Neuron (in vitro differentiated cells): ENCODE data around the gene AOAH.
"Not testable (repeated sequence)": the region's sequence is repeated elsewhere in the genome, so short reads cannot be mapped to it uniquely, and the experiment has no call there.

Experiments
- H2AFZ ChIP-seq: one replicate; pipeline ENCODE4 v1.6.1; 2013; ENCODE audit warnings: low read depth, mild to moderate bottlenecking, inconsistent platforms, low read length, moderate library complexity
- H3K27me3 ChIP-seq: one replicate; pipeline ENCODE4 v1.6.1; 2013; ENCODE audit warnings: low read length; ENCODE audit not compliant: insufficient read depth
- H3K36me3 ChIP-seq: one replicate; pipeline ENCODE4 v1.6.1; 2013; ENCODE audit warnings: low read length; ENCODE audit not compliant: insufficient read depth
- H3K4me1 ChIP-seq: one replicate; pipeline ENCODE4 v1.6.1; 2013; ENCODE audit warnings: low read length; ENCODE audit not compliant: insufficient read depth
- H3K4me3 ChIP-seq: 2 replicates; pipeline ENCODE4 v1.5.1; 2013; ENCODE audit warnings: mild to moderate bottlenecking, low read length, moderate library complexity
- H3K9me3 ChIP-seq: one replicate; pipeline ENCODE4 v1.6.1; 2013; ENCODE audit warnings: low read length

AOAH gene

GRCh38 chr7:36491317-36491716, 233.0 kb downstream of the AOAH start:
- H2AFZ ChIP-seq: no peak overlapping the region
- H3K9me3 ChIP-seq: peaks cover 2% of the 10 kb centered on the region
- H3K36me3 ChIP-seq: no peaks in the 10 kb centered on the region
- no peaks in the 10 kb centered on the region for H3K4me1 ChIP-seq
- H3K27me3 ChIP-seq: no peaks in the 10 kb centered on the region
- H3K4me3 ChIP-seq: no peak overlapping the region

- Histone ChIP-seq H3K27me3 (no peaks in the 10 kb centered on the region), H3K9me3 (peaks cover 2% of the 10 kb centered on the region), H2AFZ (no peak overlapping the region), H3K4me3 (no peak overlapping the region), H3K36me3 (no peaks in the 10 kb centered on the region), H3K4me1 (no peaks in the 10 kb centered on the region)
Measured at GRCh38 chr7:36490419-36490830, 233.9 kb downstream of the AOAH start.

- H3K4me3 ChIP-seq, H3K27me3 ChIP-seq, H3K4me1 ChIP-seq, H3K36me3 ChIP-seq, H2AFZ ChIP-seq, H3K9me3 ChIP-seq: not testable (repeated sequence)
Measured at GRCh38 chr7:36488672-36489071, 235.6 kb downstream of the AOAH start.

- no peak overlapping the region for H2AFZ ChIP-seq
- H3K4me3 ChIP-seq: no peak overlapping the region
- no peaks in the 10 kb centered on the region for H3K4me1 ChIP-seq
- H3K27me3 ChIP-seq: no peaks in the 10 kb centered on the region
- H3K9me3 ChIP-seq: peaks cover 2% of the 10 kb centered on the region
- H3K36me3 ChIP-seq: no peaks in the 10 kb centered on the region
Measured at GRCh38 chr7:36487756-36488336, 236.4 kb downstream of the AOAH start.

GRCh38 chr7:36486336-36486735, 238.0 kb downstream of the AOAH start:
- no peak overlapping the region for H2AFZ ChIP-seq
- no peaks in the 10 kb centered on the region for H3K27me3 ChIP-seq
- no peaks in the 10 kb centered on the region for H3K4me1 ChIP-seq
- H3K9me3 ChIP-seq: no peaks in the 10 kb centered on the region
- no peaks in the 10 kb centered on the region for H3K36me3 ChIP-seq
- H3K4me3 ChIP-seq: no peak overlapping the region

- no peaks in the 10 kb centered on the region for H3K9me3 ChIP-seq
- no peak overlapping the region for H3K4me3 ChIP-seq
- no peaks in the 10 kb centered on the region for H3K27me3 ChIP-seq
- H2AFZ ChIP-seq: no peak overlapping the region
- H3K36me3 ChIP-seq: no peaks in the 10 kb centered on the region
- no peaks in the 10 kb centered on the region for H3K4me1 ChIP-seq
Measured at GRCh38 chr7:36484265-36484664, 240.0 kb downstream of the AOAH start.

GRCh38 chr7:36483853-36484252, 240.4 kb downstream of the AOAH start:
- not testable (repeated sequence) for H3K4me1 ChIP-seq, H3K27me3 ChIP-seq, H2AFZ ChIP-seq, H3K36me3 ChIP-seq, H3K4me3 ChIP-seq, H3K9me3 ChIP-seq

GRCh38 chr7:36478745-36479144, 245.5 kb downstream of the AOAH start:
- no peaks in the 10 kb centered on the region for H3K36me3 ChIP-seq
- H3K9me3 ChIP-seq: peaks cover 2% of the 10 kb centered on the region
- no peaks in the 10 kb centered on the region for H3K4me1 ChIP-seq
- H3K4me3 ChIP-seq: no peak overlapping the region
- H3K27me3 ChIP-seq: no peaks in the 10 kb centered on the region
- no peak overlapping the region for H2AFZ ChIP-seq

GRCh38 chr7:36475381-36475780, 248.9 kb downstream of the AOAH start:
- no peaks in the 10 kb centered on the region for H3K4me1 ChIP-seq
- H2AFZ ChIP-seq: no peak overlapping the region
- H3K4me3 ChIP-seq: no peak overlapping the region
- no peaks in the 10 kb centered on the region for H3K27me3 ChIP-seq
- peaks cover 2% of the 10 kb centered on the region for H3K9me3 ChIP-seq
- H3K36me3 ChIP-seq: no peaks in the 10 kb centered on the region

GRCh38 chr7:36475011-36475342, 249.3 kb downstream of the AOAH start:
- H2AFZ ChIP-seq: no peak overlapping the region
- H3K27me3 ChIP-seq: no peaks in the 10 kb centered on the region
- H3K9me3 ChIP-seq: peaks cover 2% of the 10 kb centered on the region
- no peaks in the 10 kb centered on the region for H3K4me1 ChIP-seq
- no peaks in the 10 kb centered on the region for H3K36me3 ChIP-seq
- H3K4me3 ChIP-seq: no peak overlapping the region

GRCh38 chr7:36474283-36475010, 249.8 kb downstream of the AOAH start:
- H3K27me3 ChIP-seq: no peaks in the 10 kb centered on the region
- H3K9me3 ChIP-seq: peaks cover 2% of the 10 kb centered on the region
- no peaks in the 10 kb centered on the region for H3K4me1 ChIP-seq
- no peak overlapping the region for H3K4me3 ChIP-seq
- H2AFZ ChIP-seq: no peak overlapping the region
- H3K36me3 ChIP-seq: no peaks in the 10 kb centered on the region

- H3K36me3 ChIP-seq: no peaks in the 10 kb centered on the region
- no peak overlapping the region for H2AFZ ChIP-seq
- peaks cover 2% of the 10 kb centered on the region for H3K9me3 ChIP-seq
- no peaks in the 10 kb centered on the region for H3K27me3 ChIP-seq
- no peak overlapping the region for H3K4me3 ChIP-seq
- no peaks in the 10 kb centered on the region for H3K4me1 ChIP-seq
Measured at GRCh38 chr7:36473454-36474282, 250.6 kb downstream of the AOAH start.

- no peaks in the 10 kb centered on the region for H3K36me3 ChIP-seq
- H3K4me1 ChIP-seq: no peaks in the 10 kb centered on the region
- no peak overlapping the region for H3K4me3 ChIP-seq
- no peak overlapping the region for H2AFZ ChIP-seq
- no peaks in the 10 kb centered on the region for H3K9me3 ChIP-seq
- H3K27me3 ChIP-seq: no peaks in the 10 kb centered on the region
Measured at GRCh38 chr7:36472141-36472729, 252.1 kb downstream of the AOAH start.
